Motor neuron (in vitro differentiated cells): ENCODE measurements around the gene MLLT3. TPM values are rescaled to one million over a fixed set of nuclear protein-coding genes. Genes with fewer than 3 reads are reported as not detected.
A peak's percentile ranks its signal among the peaks of the same experiment; 100 is the strongest.

ENCODE experiments used
- ATAC-seq, 8 experiments: fragments of 200-7000 bp; cut with Tn5 transposase; replicated peaks in 6 of 8; 2 replicates each; pipeline ENCODE4 v1.8.0; 2021; ENCODE audit warnings: mild to moderate bottlenecking in 8 of 8, moderate library complexity in 8 of 8
- H3K27ac ChIP-seq, 2 donors: fragments of 250-450 bp; sonication (Bioruptor Pico); 2 replicates each; pipeline ENCODE4 v1.9.0; 2021; ENCODE audit warnings: antibody characterized with exemption in 2 of 2, mild to moderate bottlenecking in 2 of 2, moderate library complexity in 1 of 2
- H3K4me1 ChIP-seq, 2 donors: fragments of 250-450 bp; sonication (Bioruptor Pico); replicated peaks in 1 of 2; 2 replicates each; pipeline ENCODE4 v1.6.1; 2021; ENCODE audit warnings: antibody characterized with exemption in 2 of 2, mild to moderate bottlenecking in 2 of 2, moderate library complexity in 1 of 2
- H3K4me3 ChIP-seq, 5 donors: fragments of 250-450 bp; sonication (Bioruptor Pico); 2 replicates each; pipeline ENCODE4 v1.9.0; 2021; ENCODE audit warnings: antibody characterized with exemption in 5 of 5, mild to moderate bottlenecking in 5 of 5, moderate library complexity in 4 of 5
- WGBS, 10 experiments: fragments of 450-650 bp; shearing (Covaris generic); methylation state at CpG; one replicate each; pipeline ENCODE4 v1.0.0; 2022; 5-methylcytosine and 5-hydroxymethylcytosine counted together
- in situ Hi-C, 9 experiments: fragments of 400-800 bp; cut with MboI; loops; one replicate each; pipeline ENCODE4 v1.15.0; 2021; ENCODE audit warnings: low sequenced_read_pairs in 9 of 9, low pct_unique_long_range_greater_than_20kb in 2 of 9; ENCODE audit not compliant: unreplicated experiment in 9 of 9
- total RNA-seq, 8 experiments: library from RNA; unstranded; fragments of 300-600 nt; gene quantifications; 2 replicates each; pipeline versions ENCODE4 v1.2.3 to v1.2.4, GENCODE V29; 2022

MLLT3 gene
- total RNA-seq, 8 experiments from 2014 or later: 10.8 to 63.2 (median 31.6) TPM

- Histone ChIP-seq H3K27ac (no peak overlapping the region), H3K4me3 (no peak overlapping the region), H3K4me1 (no peaks in the 10 kb centered on the region)
- WGBS, 10 experiments: 67 to 100% (median 100%) methylated on average over 1 of the region's 1 CpG; no CpG with 5 or more reads in 3 of the 10 experiments
- no peak for ATAC-seq
- in situ Hi-C loops: no loop called here
Observed at GRCh38 chr9:20295555-20295954, 326.7 kb downstream of the MLLT3 start.

- Histone ChIP-seq H3K4me1 (peaks cover 10 to 11% of the 10 kb centered on the region in 2 donors), H3K27ac (no peak overlapping the region), H3K4me3 (no peak overlapping the region)
- in situ Hi-C loops: no loop called here
- peak in 3 of 8 experiments; percentile 26 to 84 (median 81) for ATAC-seq
- WGBS, 10 experiments: 40 to 93% (median 68%) methylated on average over 1 to 5 of the region's 6 CpGs; no CpG with 5 or more reads in 1 of the 10 experiments
Observed at GRCh38 chr9:20294046-20294750, 328.1 kb downstream of the MLLT3 start.

GRCh38 chr9:20292002-20292401, 330.3 kb downstream of the MLLT3 start:
- WGBS, 10 experiments: 34 to 100% (median 86%) methylated on average over 1 to 4 of the region's 4 CpGs; no CpG with 5 or more reads in 1 of the 10 experiments
- H3K27ac ChIP-seq: no peak overlapping the region
- in situ Hi-C loops: no loop called here
- H3K4me3 ChIP-seq: no peak overlapping the region
- peak in 2 of 8 experiments; percentile 25 to 57 for ATAC-seq
- peaks cover 10 to 14% of the 10 kb centered on the region in 2 donors for H3K4me1 ChIP-seq

Other genes starting within 250 kb of the MLLT3 start
- 10 to 100 TPM; 23.1 to 59.7 (median 43.2) TPM for gene FOCAD, start 61.8 kb upstream of the MLLT3 start, total RNA-seq